Hindlimb muscle (tissue), 1 donor: ENCODE data around the gene SMAD5. TPM values are rescaled to one million over a fixed set of nuclear protein-coding genes. Genes with fewer than 3 reads are reported as not detected.

Experiments
- DNase-seq: peaks from one replicate; pipeline ENCODE4 v3.0.0-alpha.2; 2013
- polyA plus RNA-seq: library from polyadenylated mRNA; unstranded; fragments of 120-200 nt; gene quantifications from one replicate; pipeline ENCODE4 v1.2.1, GENCODE V29; 2013; ENCODE audit not compliant: insufficient read length

Gene SMAD5
- polyA plus RNA-seq, 1 donor: 34.3 TPM

- DNase-seq: no peak
Measured at GRCh38 chr5:136198453-136198852, 65.8 kb downstream of the SMAD5 start.

GRCh38 chr5:136199408-136199807 lies 66.8 kb downstream of the SMAD5 start:
- no peak for DNase-seq

- no peak for DNase-seq
Measured at GRCh38 chr5:136200130-136200529, 67.5 kb downstream of the SMAD5 start.

GRCh38 chr5:136200761-136201160 lies 68.1 kb downstream of the SMAD5 start:
- DNase-seq: no peak

- DNase-seq: no peak
Measured at GRCh38 chr5:136201870-136202269, 69.2 kb downstream of the SMAD5 start.

GRCh38 chr5:136202469-136203205 lies 70.0 kb downstream of the SMAD5 start:
- peak; percentile 21 for DNase-seq

GRCh38 chr5:136203303-136203922 lies 70.8 kb downstream of the SMAD5 start:
- DNase-seq: no peak

- no peak for DNase-seq
Measured at GRCh38 chr5:136205061-136205702, 72.5 kb downstream of the SMAD5 start.

GRCh38 chr5:136205941-136206340 lies 73.3 kb downstream of the SMAD5 start:
- no peak for DNase-seq

GRCh38 chr5:136206361-136206760 lies 73.7 kb downstream of the SMAD5 start:
- no peak for DNase-seq

- no peak for DNase-seq
Measured at GRCh38 chr5:136207631-136208030, 75.0 kb downstream of the SMAD5 start.

- no peak for DNase-seq
Measured at GRCh38 chr5:136208916-136209315, 76.3 kb downstream of the SMAD5 start.

GRCh38 chr5:136209346-136209910 lies 76.8 kb downstream of the SMAD5 start:
- no peak for DNase-seq

GRCh38 chr5:136210259-136210658 lies 77.6 kb downstream of the SMAD5 start:
- DNase-seq: no peak

GRCh38 chr5:136211282-136212040 lies 78.8 kb downstream of the SMAD5 start:
- no peak for DNase-seq

- peak; percentile 48 for DNase-seq
Measured at GRCh38 chr5:136212252-136212721, 79.6 kb downstream of the SMAD5 start.

- DNase-seq: no peak
Measured at GRCh38 chr5:136213919-136214493, 81.4 kb downstream of the SMAD5 start.

- DNase-seq: no peak
Measured at GRCh38 chr5:136215812-136216211, 83.2 kb downstream of the SMAD5 start.

- no peak for DNase-seq
Measured at GRCh38 chr5:136216230-136216629, 83.6 kb downstream of the SMAD5 start.

- DNase-seq: no peak
Measured at GRCh38 chr5:136221340-136221739, 88.7 kb downstream of the SMAD5 start.

GRCh38 chr5:136222580-136223235 lies 90.1 kb downstream of the SMAD5 start:
- no peak for DNase-seq

GRCh38 chr5:136225796-136226195 lies 93.2 kb downstream of the SMAD5 start:
- DNase-seq: no peak
